Activated CD4-positive, alpha-beta T cell treated with anti-CD3 and anti-CD28 coated beads, Interleukin-2, amount 10 ng/mL, durations not matched to agents 24 days and 14 days (primary cell): Measurements from ENCODE around the gene FGFR3. TPM values are rescaled to one million over a fixed set of nuclear protein-coding genes. Genes with fewer than 3 reads are reported as not detected.
"Not testable (repeated sequence)": the region's sequence is repeated elsewhere in the genome, so short reads cannot be mapped to it uniquely, and the experiment has no call there.

Experiments
- DNase-seq: peaks from one replicate; pipeline ENCODE4 v3.0.0; 2022
- H3K27ac Mint-ChIP-seq: one replicate; pipeline ENCODE4 v1.8.0; 2022; ENCODE audit warnings: mild to moderate bottlenecking, mixed read lengths
- H3K27me3 Mint-ChIP-seq: one replicate; pipeline ENCODE4 v1.8.0; 2022; ENCODE audit warnings: mixed read lengths
- H3K36me3 Mint-ChIP-seq: one replicate; pipeline ENCODE4 v1.8.0; 2022; ENCODE audit warnings: low read depth, mild to moderate bottlenecking, mixed read lengths
- H3K4me1 Mint-ChIP-seq: one replicate; pipeline ENCODE4 v1.8.0; 2021; ENCODE audit warnings: mixed read lengths
- H3K4me3 Mint-ChIP-seq: one replicate; pipeline ENCODE4 v1.8.0; 2022; ENCODE audit warnings: mild to moderate bottlenecking, moderate library complexity, mixed read lengths
- H3K9me3 Mint-ChIP-seq: one replicate; pipeline ENCODE4 v1.8.0; 2021; ENCODE audit warnings: mixed read lengths
- intact Hi-C: fragments of 100-400 bp; cut with micrococcal nuclease; formaldehyde crosslinking; loops from one replicate; pipeline ENCODE4 v1.15.1; 2023
- total RNA-seq: library from RNA; stranded (reverse); gene quantifications from 2 replicates; pipeline ENCODE4 v1.2.3, GENCODE V29; 2022

Gene FGFR3
- total RNA-seq, 1 donor from 2014 or later: 0.30 TPM

DNA sequence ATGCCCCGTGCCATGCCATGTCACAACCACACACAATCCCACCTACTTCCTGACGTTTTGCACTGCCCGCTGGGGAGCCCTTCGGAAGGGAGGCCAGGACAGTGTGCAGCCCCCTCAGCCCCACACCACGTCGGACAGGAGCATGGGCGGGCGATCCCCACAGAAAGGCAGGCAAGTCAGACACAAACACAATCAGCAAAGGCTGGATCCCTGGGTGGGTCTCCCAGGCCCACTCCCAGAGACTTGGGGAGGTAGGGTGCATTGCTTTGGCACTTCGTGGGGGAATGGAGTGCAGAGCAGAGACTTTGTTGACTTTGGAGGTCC is 48.8 kb downstream of the FGFR3 start:
- Mint-ChIP-seq H3K27me3 (no peaks in the 10 kb centered on the region), H3K36me3 (peaks cover 38% of the 10 kb centered on the region), H3K27ac (no peak overlapping the region), H3K4me3 (no peak overlapping the region), H3K9me3 (no peaks in the 10 kb centered on the region), H3K4me1 (peaks cover 8% of the 10 kb centered on the region)
- intact Hi-C loops: no loop called here
- DNase-seq: no peak

- Mint-ChIP-seq H3K4me3 (no peak overlapping the region), H3K36me3 (peaks cover 41% of the 10 kb centered on the region), H3K9me3 (no peaks in the 10 kb centered on the region), H3K27ac (no peak overlapping the region), H3K27me3 (no peaks in the 10 kb centered on the region), H3K4me1 (peaks cover 8% of the 10 kb centered on the region)
- DNase-seq: no peak
- intact Hi-C loops: no loop called here
Measured at GRCh38 chr4:1842339-1842895, 49.3 kb downstream of the FGFR3 start.

DNA sequence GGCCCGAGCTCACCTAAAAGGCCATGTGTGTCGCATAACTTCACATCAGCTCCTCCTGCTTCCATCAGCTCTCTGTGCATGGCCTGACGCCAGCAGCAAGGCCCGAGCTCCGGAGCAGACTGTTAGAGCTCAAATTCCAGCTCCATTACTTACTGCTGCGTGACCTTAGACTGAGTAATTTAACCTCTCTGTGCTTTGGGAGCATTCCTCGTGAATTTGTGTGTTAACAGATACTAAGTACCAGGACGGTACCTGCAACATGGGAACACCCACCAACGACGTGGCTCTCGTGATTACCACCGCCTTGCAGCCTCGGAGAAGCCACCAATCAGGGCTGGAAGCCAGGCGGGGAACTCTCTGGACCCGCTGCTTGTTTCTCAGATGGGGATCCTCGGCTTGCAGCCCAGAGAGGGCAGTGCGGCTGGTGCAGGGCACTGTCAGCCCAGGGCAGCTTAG is 49.9 kb downstream of the FGFR3 start:
- intact Hi-C loops: no loop called here
- no peak overlapping the region for H3K4me3 Mint-ChIP-seq
- DNase-seq: no peak
- peaks cover 8% of the 10 kb centered on the region for H3K4me1 Mint-ChIP-seq
- H3K27me3 Mint-ChIP-seq: no peaks in the 10 kb centered on the region
- no peak overlapping the region for H3K27ac Mint-ChIP-seq
- peaks cover 41% of the 10 kb centered on the region for H3K36me3 Mint-ChIP-seq
- no peaks in the 10 kb centered on the region for H3K9me3 Mint-ChIP-seq

DNA sequence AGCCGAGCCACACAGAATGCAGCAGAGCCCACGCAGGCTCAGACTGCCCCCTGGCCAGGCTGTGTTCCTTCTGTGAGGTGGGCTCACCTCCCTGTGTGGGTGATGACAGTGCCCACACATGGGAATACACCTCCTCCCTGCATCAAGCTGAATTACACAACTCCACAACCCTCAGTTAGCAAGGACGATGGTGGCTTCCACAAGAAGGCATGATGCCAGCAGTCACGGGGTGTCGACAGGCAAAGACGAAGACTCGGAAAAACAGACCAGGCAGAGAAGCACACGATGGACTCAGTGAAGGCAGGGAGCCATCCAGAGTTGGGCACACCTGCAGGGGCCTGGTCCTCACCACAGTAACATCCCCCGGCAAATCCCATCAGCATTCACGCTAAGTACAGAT is 50.8 kb downstream of the FGFR3 start:
- Mint-ChIP-seq H3K27ac (no peak overlapping the region), H3K36me3 (peaks cover 42% of the 10 kb centered on the region), H3K27me3 (no peaks in the 10 kb centered on the region), H3K4me1 (peaks cover 8% of the 10 kb centered on the region), H3K4me3 (no peak overlapping the region), H3K9me3 (no peaks in the 10 kb centered on the region)
- no peak for DNase-seq
- intact Hi-C loops: no loop called here

DNA sequence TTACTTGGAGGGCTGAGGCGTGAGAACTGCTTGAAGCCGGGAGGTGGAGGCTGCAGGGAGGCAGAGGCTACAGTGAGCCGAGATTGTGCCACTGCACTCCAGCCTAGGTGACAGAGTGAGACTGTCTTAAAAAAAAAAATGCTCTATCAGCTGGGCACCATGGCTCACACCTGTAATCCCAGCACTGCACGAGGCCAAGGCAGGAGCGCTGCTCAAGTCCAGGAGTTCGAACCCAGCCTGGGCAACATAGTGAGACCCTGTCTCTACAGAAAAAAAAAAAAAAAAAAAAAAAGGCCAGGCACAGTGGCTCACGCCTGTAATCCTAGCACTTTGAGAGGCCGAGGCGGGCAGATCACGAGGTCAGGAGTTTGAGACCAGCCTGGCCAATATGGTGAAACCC is 51.5 kb downstream of the FGFR3 start:
- H3K4me3 Mint-ChIP-seq, H3K4me1 Mint-ChIP-seq, H3K9me3 Mint-ChIP-seq, H3K27me3 Mint-ChIP-seq, intact Hi-C loops, DNase-seq, H3K27ac Mint-ChIP-seq: not testable (repeated sequence)
- peaks cover 36% of the 10 kb centered on the region for H3K36me3 Mint-ChIP-seq

GRCh38 chr4:1846580-1846979 is 53.5 kb downstream of the FGFR3 start:
- Mint-ChIP-seq H3K9me3 (no peaks in the 10 kb centered on the region), H3K27me3 (no peaks in the 10 kb centered on the region), H3K4me1 (peaks cover 13% of the 10 kb centered on the region), H3K27ac (peak overlapping the region; percentile 48), H3K4me3 (no peak overlapping the region), H3K36me3 (peaks cover 27% of the 10 kb centered on the region)
- intact Hi-C loops: no loop called here
- no peak for DNase-seq

DNA sequence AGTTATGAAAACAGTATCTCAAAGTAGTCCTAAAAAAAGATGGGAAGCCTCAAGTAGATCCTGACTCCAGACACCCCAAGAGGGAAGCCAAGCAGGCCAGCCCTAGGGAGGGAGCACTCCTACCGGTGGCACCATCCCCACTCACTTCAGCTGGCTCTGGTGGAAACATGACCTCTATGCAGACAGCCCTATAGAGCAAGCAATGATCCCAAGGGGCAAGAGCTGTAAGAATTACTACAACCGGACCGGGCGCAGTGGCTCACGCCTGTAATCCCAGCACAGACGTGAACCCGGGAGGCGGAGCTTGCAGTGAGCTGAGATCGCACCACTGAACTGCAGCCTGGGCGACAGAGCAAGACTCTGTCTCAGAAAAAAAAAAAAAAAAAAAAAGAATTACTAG is 57.2 kb downstream of the FGFR3 start:
- no peaks in the 10 kb centered on the region for H3K27me3 Mint-ChIP-seq
- DNase-seq: no peak
- H3K4me1 Mint-ChIP-seq: peaks cover 33% of the 10 kb centered on the region
- no peak overlapping the region for H3K27ac Mint-ChIP-seq
- peaks cover 23% of the 10 kb centered on the region for H3K36me3 Mint-ChIP-seq
- H3K9me3 Mint-ChIP-seq: no peaks in the 10 kb centered on the region
- intact Hi-C loops: loop anchor here (10.0 kb wide), 1 partner anchor 565 kb away; the partner anchor contains the start of genes CFAP99 and ZFYVE28
- H3K4me3 Mint-ChIP-seq: no peak overlapping the region

DNA sequence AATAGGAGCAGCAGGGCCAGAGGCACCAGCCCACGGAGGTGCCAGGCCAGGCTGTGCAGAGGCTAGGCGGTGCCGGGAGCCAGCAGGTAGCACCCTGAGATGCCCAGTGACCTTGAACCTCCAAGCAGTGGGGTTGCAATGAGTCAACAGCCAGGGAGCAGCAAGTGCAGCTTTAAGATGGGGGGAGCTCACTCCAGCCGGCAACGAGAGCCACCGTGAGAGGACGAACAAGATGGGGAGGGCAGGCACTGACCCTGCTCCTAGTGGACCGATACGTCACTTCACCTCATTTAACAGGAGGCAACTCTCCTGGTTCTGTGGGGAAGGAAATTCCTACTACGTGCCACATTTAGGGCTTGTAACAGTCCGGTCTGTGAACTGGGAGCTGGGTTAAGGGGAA is 58.1 kb downstream of the FGFR3 start:
- H3K9me3 Mint-ChIP-seq: no peaks in the 10 kb centered on the region
- no peaks in the 10 kb centered on the region for H3K27me3 Mint-ChIP-seq
- DNase-seq: no peak
- intact Hi-C loops: loop anchor here (10.0 kb wide), 1 partner anchor 564 kb away; the partner anchor contains the start of genes CFAP99 and ZFYVE28
- no peak overlapping the region for H3K27ac Mint-ChIP-seq
- H3K4me3 Mint-ChIP-seq: no peak overlapping the region
- H3K4me1 Mint-ChIP-seq: peaks cover 33% of the 10 kb centered on the region
- H3K36me3 Mint-ChIP-seq: peaks cover 23% of the 10 kb centered on the region

DNA sequence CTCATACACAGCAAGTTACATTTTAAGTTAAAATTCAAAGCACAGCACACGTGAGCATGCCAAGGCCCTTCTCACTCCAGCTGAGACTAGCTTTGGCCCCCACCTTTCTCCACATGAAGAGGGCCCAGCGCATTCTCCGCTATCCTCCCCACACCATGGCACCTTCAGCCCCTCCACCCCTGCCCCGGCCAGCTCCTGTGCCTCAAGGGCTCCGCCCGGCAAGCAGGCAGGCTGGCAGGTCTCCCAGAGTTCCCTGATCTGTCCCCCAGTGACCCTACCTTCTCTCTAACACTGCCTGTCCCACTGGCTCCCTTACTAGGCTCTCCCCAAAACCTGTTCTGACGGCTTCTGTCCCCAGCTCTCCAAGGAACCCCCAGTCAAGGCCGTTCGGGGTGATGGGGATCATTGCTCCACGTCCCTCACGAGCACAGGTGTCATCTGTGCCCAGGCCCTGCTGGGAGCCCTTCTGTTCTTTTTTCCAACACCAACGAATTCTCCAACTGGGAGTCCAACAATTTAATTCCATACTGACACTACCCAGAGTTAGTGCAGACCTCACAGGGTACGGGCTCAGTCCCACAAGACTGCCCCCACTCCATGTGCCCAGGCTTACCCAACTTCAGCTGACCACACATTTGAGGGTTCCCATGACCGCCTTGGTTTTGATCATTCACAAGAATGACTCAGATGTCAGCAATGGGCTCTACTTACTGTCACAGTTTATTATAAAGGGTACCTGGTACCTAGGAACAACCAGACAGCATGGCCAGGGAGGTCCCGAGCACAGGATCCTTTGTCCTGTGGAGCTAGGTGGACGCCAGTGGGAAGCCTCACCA is 58.7 kb downstream of the FGFR3 start:
- no peak overlapping the region for H3K27ac Mint-ChIP-seq
- no peak overlapping the region for H3K4me3 Mint-ChIP-seq
- intact Hi-C loops: loop anchor here (10.0 kb wide), 1 partner anchor 563 kb away; the partner anchor contains the start of genes CFAP99 and ZFYVE28
- H3K4me1 Mint-ChIP-seq: peaks cover 29% of the 10 kb centered on the region
- no peaks in the 10 kb centered on the region for H3K9me3 Mint-ChIP-seq
- no peaks in the 10 kb centered on the region for H3K27me3 Mint-ChIP-seq
- peaks cover 18% of the 10 kb centered on the region for H3K36me3 Mint-ChIP-seq
- DNase-seq: no peak

- intact Hi-C loops: loop anchor here (10.0 kb wide), 1 partner anchor 562 kb away; the partner anchor contains the start of genes CFAP99 and ZFYVE28
- peak overlapping the region; percentile 61 for H3K4me3 Mint-ChIP-seq
- no peaks in the 10 kb centered on the region for H3K9me3 Mint-ChIP-seq
- peaks cover 12% of the 10 kb centered on the region for H3K36me3 Mint-ChIP-seq
- DNase-seq: no peak
- no peaks in the 10 kb centered on the region for H3K27me3 Mint-ChIP-seq
- peak overlapping the region; percentile 3 for H3K27ac Mint-ChIP-seq
- peaks cover 32% of the 10 kb centered on the region for H3K4me1 Mint-ChIP-seq
Measured at GRCh38 chr4:1852904-1853623, 60.0 kb downstream of the FGFR3 start.

GRCh38 chr4:1854752-1855151 is 61.7 kb downstream of the FGFR3 start:
- peaks cover 32% of the 10 kb centered on the region for H3K4me1 Mint-ChIP-seq
- peaks cover 10% of the 10 kb centered on the region for H3K36me3 Mint-ChIP-seq
- H3K27me3 Mint-ChIP-seq: no peaks in the 10 kb centered on the region
- peak overlapping the region; percentile 90 for H3K4me3 Mint-ChIP-seq
- DNase-seq: no peak
- intact Hi-C loops: loop anchor here (10.0 kb wide), 1 partner anchor 560 kb away; the partner anchor contains the start of genes CFAP99 and ZFYVE28
- H3K9me3 Mint-ChIP-seq: no peaks in the 10 kb centered on the region
- H3K27ac Mint-ChIP-seq: peak overlapping the region; percentile 82

DNA sequence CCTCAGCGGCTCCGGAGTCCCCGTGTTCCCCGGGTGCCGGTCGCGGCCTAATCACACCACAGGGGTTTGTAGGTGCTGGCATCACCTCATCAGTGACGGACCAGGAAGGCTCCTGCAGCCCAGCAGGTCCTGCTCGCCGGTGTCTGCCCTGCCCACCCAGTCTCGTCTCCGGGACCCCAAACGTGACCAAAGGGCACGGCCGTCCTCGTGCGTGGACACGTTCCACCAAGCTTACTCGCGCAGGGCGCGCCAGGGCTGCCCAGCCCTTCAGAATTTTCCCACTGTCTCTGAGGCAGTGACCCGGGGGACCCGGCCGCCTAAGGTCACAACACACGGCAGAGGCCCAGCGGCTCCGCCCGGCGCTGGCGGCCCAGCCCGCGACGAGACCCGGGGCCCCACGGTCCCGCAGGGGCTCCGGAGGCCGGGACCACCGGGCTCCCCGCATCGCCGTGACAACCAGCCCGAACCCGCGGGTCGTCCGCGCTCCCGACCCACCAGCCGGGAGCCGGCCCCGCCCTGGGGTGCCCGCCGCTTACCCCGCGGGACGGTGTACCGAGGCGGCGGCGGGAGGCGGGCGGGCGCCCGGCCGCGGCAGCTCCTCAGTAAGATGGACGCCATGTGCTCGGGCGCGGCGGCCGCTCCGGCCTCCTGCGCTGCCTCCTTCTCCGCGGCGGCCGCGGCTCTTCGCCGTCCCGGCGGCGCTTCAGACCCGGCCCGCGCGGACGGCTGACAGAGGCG is 62.4 kb downstream of the FGFR3 start:
- peak; percentile 79 for DNase-seq
- H3K4me3 Mint-ChIP-seq: peak overlapping the region; percentile 90
- intact Hi-C loops: loop anchor here (1.0 to 10.0 kb wide), 5 partner anchors 15 to 1107 kb away; partner anchors contain the start of genes CFAP99, GRK4, NOP14 and TACC3
- no peaks in the 10 kb centered on the region for H3K27me3 Mint-ChIP-seq
- H3K9me3 Mint-ChIP-seq: no peaks in the 10 kb centered on the region
- H3K4me1 Mint-ChIP-seq: peaks cover 30% of the 10 kb centered on the region
- peak overlapping the region; percentile 82 for H3K27ac Mint-ChIP-seq
- peaks cover 10% of the 10 kb centered on the region for H3K36me3 Mint-ChIP-seq
